Astrocyte (in vitro differentiated cells and primary cell): Measurements from ENCODE around the gene DMXL2. TPM values are rescaled to one million over a fixed set of nuclear protein-coding genes. Genes with fewer than 3 reads are reported as not detected.
"Not testable (repeated sequence)": the region's sequence is repeated elsewhere in the genome, so short reads cannot be mapped to it uniquely, and the experiment has no call there.

Experiments
- DNase-seq: peaks from one replicate; pipeline ENCODE4 v3.0.0-alpha.2; 2010; ENCODE audit warnings: low read depth
- FAIRE-seq: peaks from 2 replicates; lab custom pipeline; 2011; peaks lifted over from hg19 to GRCh38; lab: Jason Lieb, UNC
- H2AFZ ChIP-seq: 2 replicates; pipeline ENCODE4 v1.6.0; 2012; ENCODE audit warnings: low read depth, low read length, inconsistent platforms
- H3K27ac ChIP-seq: 2 replicates; pipeline ENCODE4 v1.5.1; 2011; ENCODE audit warnings: low read depth, low read length, inconsistent platforms
- H3K27me3 ChIP-seq: 2 replicates; pipeline ENCODE4 v1.6.0; 2011; ENCODE audit warnings: low read length, inconsistent platforms; ENCODE audit not compliant: insufficient read depth
- H3K36me3 ChIP-seq: 2 replicates; pipeline ENCODE4 v1.5.1; 2011; ENCODE audit warnings: low read length, inconsistent platforms; ENCODE audit not compliant: insufficient read depth
- H3K4me1 ChIP-seq: 2 replicates; pipeline ENCODE4 v1.5.1; 2011; ENCODE audit warnings: low read length, inconsistent platforms; ENCODE audit not compliant: insufficient read depth
- H3K4me2 ChIP-seq: 2 replicates; pipeline ENCODE4 v1.6.0; 2012; ENCODE audit warnings: low read length, inconsistent platforms
- H3K4me3 ChIP-seq: 2 replicates; pipeline ENCODE4 v1.5.1; 2011; ENCODE audit warnings: low read depth, mild to moderate bottlenecking, low read length, inconsistent platforms; ENCODE audit not compliant: insufficient read depth
- H3K79me2 ChIP-seq: 2 replicates; pipeline ENCODE4 v1.6.0; 2012; ENCODE audit warnings: mild to moderate bottlenecking, low read length, inconsistent platforms; ENCODE audit not compliant: insufficient read depth
- H3K9ac ChIP-seq: 2 replicates; pipeline ENCODE4 v1.6.0; 2012; ENCODE audit warnings: mild to moderate bottlenecking, low read length, inconsistent platforms
- H3K9me3 ChIP-seq: 2 replicates; pipeline ENCODE4 v1.5.1; 2012; ENCODE audit warnings: low read depth, mild to moderate bottlenecking, low read length, inconsistent platforms; ENCODE audit not compliant: insufficient read depth
- H4K20me1 ChIP-seq: 2 replicates; pipeline ENCODE4 v1.6.0; 2012; ENCODE audit warnings: low read length, inconsistent platforms; ENCODE audit not compliant: insufficient read depth
- H3K27ac Mint-ChIP-seq: one replicate; pipeline ENCODE4 v1.8.0; 2021; ENCODE audit warnings: mild to moderate bottlenecking, mixed read lengths; ENCODE audit not compliant: unreplicated experiment
- H3K27me3 Mint-ChIP-seq: one replicate; pipeline ENCODE4 v1.8.0; 2021; ENCODE audit warnings: low read depth, mixed read lengths; ENCODE audit not compliant: unreplicated experiment
- H3K36me3 Mint-ChIP-seq: one replicate; pipeline ENCODE4 v1.8.0; 2021; ENCODE audit warnings: low read depth, mixed read lengths; ENCODE audit not compliant: unreplicated experiment
- H3K4me1 Mint-ChIP-seq: one replicate; pipeline ENCODE4 v1.8.0; 2021; ENCODE audit warnings: low read depth, mixed read lengths; ENCODE audit not compliant: unreplicated experiment
- H3K4me3 Mint-ChIP-seq: one replicate; pipeline ENCODE4 v1.8.0; 2021; ENCODE audit warnings: mild to moderate bottlenecking, moderate library complexity, mixed read lengths; ENCODE audit not compliant: unreplicated experiment
- H3K9me3 Mint-ChIP-seq: one replicate; pipeline ENCODE4 v1.8.0; 2021; ENCODE audit warnings: mild to moderate bottlenecking, mixed read lengths; ENCODE audit not compliant: unreplicated experiment
- CTCF ChIP-seq: IDR thresholded peaks from 2 replicates; pipeline ENCODE4 v1.5.1; 2011; ENCODE audit warnings: low read depth, mild to moderate bottlenecking, inconsistent platforms, low read length, moderate library complexity; ENCODE audit not compliant: insufficient read depth
- EZH2 ChIP-seq: IDR thresholded peaks from 2 replicates; pipeline ENCODE4 v1.6.1; 2012; ENCODE audit warnings: mild to moderate bottlenecking, low read length, inconsistent platforms; ENCODE audit not compliant: insufficient read depth
- total RNA-seq: library from RNA; stranded (reverse); gene quantifications from 2 replicates; pipeline ENCODE4 v1.2.1, GENCODE V29; 2021

Gene DMXL2
- total RNA-seq, 1 donor from 2014 or later = 19.0 TPM

GRCh38 chr15:51568939-51569784 lies 53.4 kb downstream of the DMXL2 start:
- not testable (repeated sequence) for H3K4me2 ChIP-seq, H2AFZ ChIP-seq, DNase-seq

GRCh38 chr15:51561271-51561670 lies 61.3 kb downstream of the DMXL2 start:
- Mint-ChIP-seq H3K4me1 (no peaks in the 10 kb centered on the region), H3K27ac (no peak overlapping the region), H3K9me3 (no peaks in the 10 kb centered on the region), H3K27me3 (no peaks in the 10 kb centered on the region), H3K36me3 (no peaks in the 10 kb centered on the region), H3K4me3 (no peak overlapping the region)
- Histone ChIP-seq H3K4me2 (no peak overlapping the region), H3K9me3 (no peaks in the 10 kb centered on the region), H4K20me1 (no peaks in the 10 kb centered on the region), H3K27me3 (no peaks in the 10 kb centered on the region), H2AFZ (no peak overlapping the region), H3K36me3 (no peaks in the 10 kb centered on the region), H3K27ac (no peak overlapping the region), H3K4me1 (no peaks in the 10 kb centered on the region), H3K4me3 (no peak overlapping the region), H3K79me2 (no peaks in the 10 kb centered on the region), H3K9ac (no peak overlapping the region)
- TF ChIP-seq EZH2 (no peak), CTCF (no peak)
- DNase-seq = no peak
- FAIRE-seq = no peak

More at GRCh38 chr15:51568939-51569784, 53.4 kb downstream of the DMXL2 start:
- not testable (repeated sequence) for H3K9me3 Mint-ChIP-seq, H3K27ac ChIP-seq, H3K27me3 ChIP-seq, H3K9ac ChIP-seq, H3K4me1 Mint-ChIP-seq, H3K27me3 Mint-ChIP-seq, FAIRE-seq, H3K4me3 Mint-ChIP-seq, H4K20me1 ChIP-seq, H3K4me3 ChIP-seq, H3K4me1 ChIP-seq, H3K27ac Mint-ChIP-seq, H3K79me2 ChIP-seq, H3K36me3 ChIP-seq, H3K9me3 ChIP-seq, H3K36me3 Mint-ChIP-seq

- no peak overlapping the region for H3K4me2 ChIP-seq
- DNase-seq = no peak
- no peak overlapping the region for H3K4me3 ChIP-seq
- H2AFZ ChIP-seq = no peak overlapping the region
- Mint-ChIP-seq H3K4me3 (no peak overlapping the region), H3K36me3 (no peaks in the 10 kb centered on the region), H3K27me3 (no peaks in the 10 kb centered on the region), H3K9me3 (no peaks in the 10 kb centered on the region), H3K4me1 (no peaks in the 10 kb centered on the region), H3K27ac (no peak overlapping the region)
- no peak overlapping the region for H3K27ac ChIP-seq
- H3K9ac ChIP-seq = no peak overlapping the region
- H3K27me3 ChIP-seq = no peaks in the 10 kb centered on the region
- no peaks in the 10 kb centered on the region for H3K79me2 ChIP-seq
- H3K9me3 ChIP-seq = no peaks in the 10 kb centered on the region
- FAIRE-seq = no peak
- H3K36me3 ChIP-seq = no peaks in the 10 kb centered on the region
- H4K20me1 ChIP-seq = no peaks in the 10 kb centered on the region
- no peaks in the 10 kb centered on the region for H3K4me1 ChIP-seq
- TF ChIP-seq CTCF = no peak
- no peak for TF ChIP-seq EZH2
Measured at GRCh38 chr15:51558876-51559275, 63.7 kb downstream of the DMXL2 start.
